ENCODE data around the gene CTR9.

DNA sequence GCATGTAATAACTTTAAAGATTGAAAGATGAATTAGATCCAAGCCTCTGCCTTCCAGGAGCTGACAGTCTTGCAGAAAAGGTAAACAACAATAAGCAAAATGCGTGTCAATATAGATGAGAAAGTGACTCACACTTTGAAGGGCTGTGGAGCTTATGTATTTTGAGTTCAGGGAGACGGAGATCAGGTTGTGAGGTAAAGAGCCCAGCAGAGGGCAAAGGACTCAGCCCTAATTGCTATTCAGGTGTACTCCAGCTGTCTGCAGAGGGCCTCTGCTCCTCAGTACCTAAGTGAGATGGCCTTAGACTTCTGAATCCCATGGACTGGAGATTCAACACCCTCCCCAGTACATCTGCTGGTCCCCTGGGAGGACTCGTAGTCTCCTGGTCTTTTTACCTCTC lies 22.9 kb upstream of the CTR9 start:
- TF ChIP-seq, protein P1, sequence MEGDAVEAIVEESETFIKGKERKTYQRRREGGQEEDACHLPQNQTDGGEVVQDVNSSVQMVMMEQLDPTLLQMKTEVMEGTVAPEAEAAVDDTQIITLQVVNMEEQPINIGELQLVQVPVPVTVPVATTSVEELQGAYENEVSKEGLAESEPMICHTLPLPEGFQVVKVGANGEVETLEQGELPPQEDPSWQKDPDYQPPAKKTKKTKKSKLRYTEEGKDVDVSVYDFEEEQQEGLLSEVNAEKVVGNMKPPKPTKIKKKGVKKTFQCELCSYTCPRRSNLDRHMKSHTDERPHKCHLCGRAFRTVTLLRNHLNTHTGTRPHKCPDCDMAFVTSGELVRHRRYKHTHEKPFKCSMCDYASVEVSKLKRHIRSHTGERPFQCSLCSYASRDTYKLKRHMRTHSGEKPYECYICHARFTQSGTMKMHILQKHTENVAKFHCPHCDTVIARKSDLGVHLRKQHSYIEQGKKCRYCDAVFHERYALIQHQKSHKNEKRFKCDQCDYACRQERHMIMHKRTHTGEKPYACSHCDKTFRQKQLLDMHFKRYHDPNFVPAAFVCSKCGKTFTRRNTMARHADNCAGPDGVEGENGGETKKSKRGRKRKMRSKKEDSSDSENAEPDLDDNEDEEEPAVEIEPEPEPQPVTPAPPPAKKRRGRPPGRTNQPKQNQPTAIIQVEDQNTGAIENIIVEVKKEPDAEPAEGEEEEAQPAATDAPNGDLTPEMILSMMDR (IDR thresholded peaks at IDR 0.05; ENCODE audit: low read depth, low read length) = no peak
- TF ChIP-seq POLR2A (IDR thresholded peaks at IDR 0.05; ENCODE audit: extremely low read depth, insufficient read length) (no peak), MYC (IDR thresholded peaks at IDR 0.05; ENCODE audit: low read depth, low read length) (no peak), MAX (IDR thresholded peaks at IDR 0.05; ENCODE audit: low read depth, low read length) (no peak)

Measured in NB4 (cell line).